ENCODE measurements around the gene SPOCK2. TPM values are rescaled to one million over a fixed set of nuclear protein-coding genes. Genes with fewer than 3 reads are reported as not detected.

Gene SPOCK2
- total RNA-seq, 1 donor from 2014 or later, result 108 TPM

DNA sequence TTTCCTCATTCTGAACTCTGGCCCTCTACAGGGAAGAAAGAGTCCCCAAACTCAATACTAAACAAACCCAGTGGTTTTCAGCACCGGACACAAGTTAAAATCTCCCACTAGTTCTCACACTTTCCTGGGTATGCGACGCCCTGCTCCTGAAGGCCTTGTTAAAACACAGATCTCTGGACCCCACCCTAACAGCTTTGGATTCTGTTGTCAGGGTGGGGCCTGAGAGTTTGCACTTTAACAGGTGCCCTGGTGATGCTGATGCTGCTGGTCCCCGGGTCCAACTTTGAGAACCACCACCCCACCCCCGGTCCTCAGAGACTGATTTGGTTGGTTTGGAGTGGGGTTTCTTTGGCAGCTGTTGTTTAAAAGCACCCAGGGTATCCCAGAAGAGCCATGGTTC lies 62.5 kb downstream of the SPOCK2 start:
- intact Hi-C loops (cut with DNase I), result no loop called here
- no peak overlapping the region for H3K4me3 ChIP-seq
- TF ChIP-seq, protein P1, sequence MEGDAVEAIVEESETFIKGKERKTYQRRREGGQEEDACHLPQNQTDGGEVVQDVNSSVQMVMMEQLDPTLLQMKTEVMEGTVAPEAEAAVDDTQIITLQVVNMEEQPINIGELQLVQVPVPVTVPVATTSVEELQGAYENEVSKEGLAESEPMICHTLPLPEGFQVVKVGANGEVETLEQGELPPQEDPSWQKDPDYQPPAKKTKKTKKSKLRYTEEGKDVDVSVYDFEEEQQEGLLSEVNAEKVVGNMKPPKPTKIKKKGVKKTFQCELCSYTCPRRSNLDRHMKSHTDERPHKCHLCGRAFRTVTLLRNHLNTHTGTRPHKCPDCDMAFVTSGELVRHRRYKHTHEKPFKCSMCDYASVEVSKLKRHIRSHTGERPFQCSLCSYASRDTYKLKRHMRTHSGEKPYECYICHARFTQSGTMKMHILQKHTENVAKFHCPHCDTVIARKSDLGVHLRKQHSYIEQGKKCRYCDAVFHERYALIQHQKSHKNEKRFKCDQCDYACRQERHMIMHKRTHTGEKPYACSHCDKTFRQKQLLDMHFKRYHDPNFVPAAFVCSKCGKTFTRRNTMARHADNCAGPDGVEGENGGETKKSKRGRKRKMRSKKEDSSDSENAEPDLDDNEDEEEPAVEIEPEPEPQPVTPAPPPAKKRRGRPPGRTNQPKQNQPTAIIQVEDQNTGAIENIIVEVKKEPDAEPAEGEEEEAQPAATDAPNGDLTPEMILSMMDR (IDR thresholded peaks at IDR 0.05), result no peak
- no peaks in the 10 kb centered on the region for H3K36me3 ChIP-seq
- no peaks in the 10 kb centered on the region for H3K27me3 ChIP-seq (ENCODE audit: low read depth)
- H3K27ac ChIP-seq, result peak overlapping the region; percentile 67
- no peak for ATAC-seq
- H3K9me3 ChIP-seq, result no peaks in the 10 kb centered on the region
- no peak for DNase-seq
- H3K4me1 ChIP-seq, result peaks cover 32% of the 10 kb centered on the region

DNA sequence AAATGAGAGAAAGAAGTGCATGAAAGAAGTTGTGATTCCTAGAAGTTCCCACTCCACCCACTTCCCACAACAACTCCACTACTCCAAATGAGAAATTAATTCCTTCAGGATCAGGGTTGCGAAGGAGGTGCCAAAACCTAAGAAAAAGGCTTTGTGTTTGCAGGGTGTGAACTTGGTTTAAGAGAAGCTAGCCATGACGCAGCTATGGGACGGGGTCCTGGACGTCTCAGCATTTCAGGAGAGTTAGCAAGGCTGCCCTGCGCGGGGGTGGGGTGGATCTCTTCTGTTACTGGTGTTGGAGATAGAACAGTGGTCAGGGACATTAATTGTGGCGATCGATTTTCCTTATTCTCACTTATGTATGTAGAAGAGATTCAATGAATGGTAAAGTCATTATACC lies 63.0 kb downstream of the SPOCK2 start:
- no peaks in the 10 kb centered on the region for H3K27me3 ChIP-seq (ENCODE audit: low read depth)
- peaks cover 33% of the 10 kb centered on the region for H3K4me1 ChIP-seq
- no peak overlapping the region for H3K4me3 ChIP-seq
- no peaks in the 10 kb centered on the region for H3K9me3 ChIP-seq
- DNase-seq (no peak), ATAC-seq (no peak)
- TF ChIP-seq, protein P1 (IDR thresholded peaks at IDR 0.05), result no peak
- no peaks in the 10 kb centered on the region for H3K36me3 ChIP-seq
- H3K27ac ChIP-seq, result peak overlapping the region; percentile 67
- intact Hi-C loops (cut with DNase I), result no loop called here

DNA sequence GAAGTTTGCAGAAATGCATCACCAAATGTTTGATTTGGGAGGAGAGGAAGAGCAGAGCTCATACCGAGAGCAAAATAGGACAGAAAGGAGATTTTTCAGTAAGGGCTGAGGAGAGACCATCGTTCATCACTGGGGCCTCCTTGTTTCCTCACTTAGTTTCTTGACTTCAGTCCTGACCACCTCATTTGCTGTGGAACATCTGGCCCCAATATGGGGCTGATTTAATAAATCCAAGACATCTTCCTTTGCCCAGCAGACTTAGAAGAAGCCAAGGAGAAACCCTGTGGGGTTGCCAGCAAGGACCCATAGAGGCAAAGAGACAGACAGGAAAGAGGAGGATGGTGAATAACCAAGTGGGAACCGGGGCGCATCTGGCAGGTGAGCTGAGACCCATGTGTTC lies 63.8 kb downstream of the SPOCK2 start:
- TF ChIP-seq, protein P1 (IDR thresholded peaks at IDR 0.05), result no peak
- Histone ChIP-seq H3K4me3 (no peak overlapping the region), H3K9me3 (no peaks in the 10 kb centered on the region), H3K36me3 (no peaks in the 10 kb centered on the region), H3K4me1 (peaks cover 25% of the 10 kb centered on the region), H3K27ac (no peak overlapping the region), H3K27me3 (ENCODE audit: low read depth) (no peaks in the 10 kb centered on the region)
- DNase-seq, result no peak
- no peak for ATAC-seq
- intact Hi-C loops (cut with DNase I), result no loop called here

DNA sequence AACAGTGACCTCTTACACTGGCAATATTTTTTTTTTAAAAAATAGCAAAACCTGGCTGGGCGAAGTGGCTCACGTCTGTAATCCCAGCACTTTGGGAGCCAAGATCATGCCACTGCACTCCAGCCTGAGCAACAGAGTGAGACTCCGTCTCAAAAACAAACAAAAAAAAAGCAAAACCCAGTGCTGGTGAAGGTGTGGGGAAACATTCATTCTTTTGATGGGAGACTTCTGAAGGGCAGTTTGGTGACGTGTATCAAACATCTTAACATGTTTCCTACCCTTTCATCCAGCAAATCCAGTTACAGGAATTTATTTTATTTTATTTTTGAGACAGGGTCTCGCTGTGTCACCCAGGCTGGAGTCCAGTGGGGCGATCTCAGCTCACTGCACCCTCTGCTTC lies 66.1 kb downstream of the SPOCK2 start:
- Histone ChIP-seq H3K36me3 (no peaks in the 10 kb centered on the region), H3K9me3 (no peaks in the 10 kb centered on the region), H3K4me1 (peaks cover 26% of the 10 kb centered on the region), H3K27ac (no peak overlapping the region), H3K27me3 (ENCODE audit: low read depth) (no peaks in the 10 kb centered on the region), H3K4me3 (no peak overlapping the region)
- intact Hi-C loops (cut with DNase I), result no loop called here
- TF ChIP-seq, protein P1 (IDR thresholded peaks at IDR 0.05), result no peak
- ATAC-seq, result no peak
- DNase-seq, result no peak

DNA sequence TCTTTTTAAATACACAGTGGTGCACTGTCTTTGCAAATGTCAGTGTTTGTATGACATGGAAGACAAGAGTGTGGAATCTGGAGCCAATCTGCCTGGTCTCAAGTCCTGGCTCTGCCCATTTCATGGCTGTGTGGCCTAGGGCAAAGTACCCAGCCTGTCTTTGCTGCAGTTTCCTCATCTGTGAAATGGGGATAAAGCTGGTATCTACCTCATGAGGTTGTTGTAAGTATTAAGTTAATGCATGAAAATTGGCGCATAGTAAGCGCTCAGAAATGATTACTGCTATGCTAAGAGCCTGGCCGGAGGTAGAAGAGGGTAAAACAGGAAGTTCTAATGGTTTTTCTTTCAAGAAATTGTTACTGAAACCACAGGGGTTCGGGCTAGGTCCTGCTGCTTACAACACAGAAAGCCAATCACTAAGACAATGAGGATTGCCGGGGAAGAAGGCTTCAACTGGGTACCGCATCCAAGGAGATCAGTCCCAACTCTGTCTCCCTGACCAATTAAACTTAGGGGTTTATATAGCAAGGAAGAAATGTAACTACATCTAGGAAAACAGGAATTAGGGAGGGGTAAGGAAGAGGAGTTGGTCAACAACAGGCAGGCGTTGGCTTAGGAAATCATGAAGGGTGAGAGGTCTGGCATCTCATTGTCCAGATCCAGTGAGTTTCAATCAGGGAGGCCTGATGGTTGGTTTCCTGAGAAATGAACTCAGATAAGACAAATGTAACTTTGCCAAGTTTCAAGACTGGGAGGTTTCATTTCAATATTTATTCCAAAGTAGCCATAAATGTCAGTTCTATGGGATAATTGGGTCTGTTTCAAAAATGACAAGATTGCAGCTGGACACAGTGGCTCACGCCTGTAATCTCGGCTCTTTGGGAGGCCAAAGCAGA lies 67.2 kb downstream of the SPOCK2 start:
- DNase-seq, result no peak
- peaks cover 30% of the 10 kb centered on the region for H3K4me1 ChIP-seq
- H3K36me3 ChIP-seq, result no peaks in the 10 kb centered on the region
- H3K9me3 ChIP-seq, result no peaks in the 10 kb centered on the region
- H3K27me3 ChIP-seq (ENCODE audit: low read depth), result no peaks in the 10 kb centered on the region
- TF ChIP-seq, protein P1 (IDR thresholded peaks at IDR 0.05), result no peak
- ATAC-seq, result no peak
- peak overlapping the region; percentile 8 for H3K27ac ChIP-seq
- intact Hi-C loops (cut with DNase I), result no loop called here
- no peak overlapping the region for H3K4me3 ChIP-seq

Data from lower lobe of right lung (tissue), 2 donors.